OCI-M2 (cell line): ENCODE results near the gene ABHD3.
"Not testable (repeated sequence)": the region's sequence is repeated elsewhere in the genome, so short reads cannot be mapped to it uniquely, and the experiment has no call there.

Source experiments
- DNase-seq: peaks from one replicate; lab custom pipeline; 2025; ENCODE audit not compliant: unreplicated experiment; lab: John Stamatoyannopoulos, UW

The ABHD3 gene, protein sequence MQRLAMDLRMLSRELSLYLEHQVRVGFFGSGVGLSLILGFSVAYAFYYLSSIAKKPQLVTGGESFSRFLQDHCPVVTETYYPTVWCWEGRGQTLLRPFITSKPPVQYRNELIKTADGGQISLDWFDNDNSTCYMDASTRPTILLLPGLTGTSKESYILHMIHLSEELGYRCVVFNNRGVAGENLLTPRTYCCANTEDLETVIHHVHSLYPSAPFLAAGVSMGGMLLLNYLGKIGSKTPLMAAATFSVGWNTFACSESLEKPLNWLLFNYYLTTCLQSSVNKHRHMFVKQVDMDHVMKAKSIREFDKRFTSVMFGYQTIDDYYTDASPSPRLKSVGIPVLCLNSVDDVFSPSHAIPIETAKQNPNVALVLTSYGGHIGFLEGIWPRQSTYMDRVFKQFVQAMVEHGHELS

DNA sequence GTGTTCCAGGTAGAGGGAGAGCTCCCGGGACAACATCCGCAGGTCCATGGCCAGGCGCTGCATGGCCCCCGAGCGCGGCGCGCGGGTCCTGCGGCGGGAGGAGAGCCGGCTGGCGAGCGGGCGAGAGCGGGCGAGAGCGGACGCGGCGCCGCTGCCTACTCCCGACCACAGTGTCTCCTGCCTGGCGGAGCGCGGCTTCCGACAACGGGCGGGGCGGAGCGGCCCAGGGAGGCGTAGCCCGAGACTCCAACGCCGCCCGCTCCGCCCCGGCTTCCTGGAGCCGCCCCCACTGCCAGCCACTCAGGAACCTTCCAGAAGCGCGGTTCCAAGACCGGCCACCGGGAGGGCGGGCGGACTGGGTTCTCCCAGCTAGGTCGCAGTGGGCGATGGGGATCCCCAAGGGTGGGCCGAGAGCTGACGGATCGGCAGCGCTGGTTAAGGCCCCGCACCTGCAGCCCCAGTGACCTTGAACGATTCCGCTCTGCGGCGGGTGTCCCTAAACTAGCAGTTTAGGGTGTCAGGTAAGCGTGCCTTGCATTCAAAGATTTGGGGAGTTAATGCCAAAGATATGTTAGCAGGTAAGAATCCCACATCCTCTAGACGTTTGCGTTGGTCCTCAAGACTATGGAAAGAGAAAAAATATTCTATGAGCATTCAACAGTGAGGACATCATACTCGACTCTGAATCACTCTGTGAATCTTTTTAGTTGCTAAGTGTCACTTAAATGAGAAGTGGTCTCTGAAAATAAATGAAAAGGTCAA lies at the start of gene ABHD3:
Gene ABHD3 (minus strand): TSS at position 172 of the 762 bp plus-strand sequence. CDS start 109 bp downstream, at position 63.
- DNase-seq = peak; percentile 10

DNA sequence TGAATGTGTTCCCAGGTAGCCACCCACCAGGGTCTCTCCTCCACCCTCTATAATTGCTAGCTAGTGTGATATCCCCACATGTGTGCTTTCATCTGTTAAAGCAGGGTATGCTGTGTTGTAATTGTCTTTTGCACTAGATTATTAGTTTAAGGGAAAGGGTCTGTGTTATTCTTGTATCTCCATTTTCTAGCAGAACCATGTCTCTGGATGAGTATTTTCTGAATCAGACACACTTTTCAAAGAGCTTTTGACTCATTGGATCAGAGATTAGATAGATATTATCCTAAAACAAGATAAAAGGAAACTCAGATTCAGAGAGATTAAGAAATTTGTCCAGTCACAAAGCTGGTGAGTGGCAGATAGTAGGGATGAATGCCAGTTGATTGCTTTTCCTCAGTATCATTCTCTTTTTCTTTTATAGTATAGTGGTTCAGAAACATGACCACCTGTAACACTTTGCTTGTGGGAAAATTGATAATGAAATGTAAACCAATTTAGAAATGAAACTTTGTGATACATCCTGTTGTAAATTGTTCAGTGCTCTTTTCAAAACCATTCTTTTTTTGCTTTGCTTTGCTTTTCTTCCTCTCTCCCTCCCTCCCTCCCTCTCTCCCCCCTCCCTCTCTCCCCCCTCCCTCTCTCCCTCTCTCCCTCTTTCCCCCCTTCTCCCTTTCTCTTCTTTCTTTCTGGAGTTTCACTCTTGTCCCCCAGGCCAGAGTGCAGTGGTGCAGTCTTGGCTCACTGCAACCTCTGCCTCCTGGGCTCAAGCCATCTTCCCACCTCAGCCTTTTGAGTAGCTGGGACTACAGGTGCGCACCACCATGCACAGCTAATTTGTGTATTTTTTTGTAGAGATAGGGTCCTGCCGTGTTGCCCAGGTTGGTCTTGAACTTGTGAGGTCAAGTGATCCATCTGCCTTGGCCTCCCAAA lies 43.5 kb upstream of the ABHD3 start:
- DNase-seq = no peak

DNA sequence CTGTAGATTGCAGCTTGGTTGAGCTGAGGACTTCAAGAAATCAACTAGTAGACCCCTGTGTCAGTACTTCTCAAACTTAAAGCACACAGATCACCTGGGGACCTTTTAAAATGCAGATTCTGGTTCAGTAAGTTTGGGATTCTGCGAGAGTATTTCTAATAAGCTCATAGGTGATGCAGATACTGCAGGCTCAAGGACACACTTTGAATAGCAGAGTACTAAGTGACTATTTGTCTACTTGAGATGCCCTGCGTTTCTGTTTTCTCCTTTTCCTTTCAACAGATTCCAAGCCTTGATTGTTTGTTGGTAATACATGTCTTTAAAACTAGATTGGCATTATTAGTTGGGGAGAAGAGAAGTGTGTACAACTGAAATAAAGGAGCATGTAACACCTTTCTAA lies 42.7 kb upstream of the ABHD3 start:
- DNase-seq = no peak

DNA sequence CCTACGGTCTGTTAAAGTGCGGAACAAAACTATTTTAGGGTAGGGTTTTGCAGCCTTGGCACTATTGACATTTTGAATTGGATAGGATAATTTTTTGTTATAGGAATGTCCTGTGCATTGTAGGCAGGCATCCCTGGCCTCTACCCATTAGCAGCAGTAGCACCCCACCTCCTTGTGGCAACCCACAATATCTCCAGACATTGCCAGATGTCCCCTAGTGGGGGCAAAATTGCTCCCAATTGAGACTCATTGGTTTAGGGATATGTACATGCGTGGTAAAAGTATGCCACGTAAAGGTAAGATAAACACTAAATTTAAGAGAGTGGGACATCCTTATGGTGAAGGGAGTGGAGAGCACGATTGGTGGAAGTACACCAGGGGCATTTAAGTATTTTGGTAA lies 40.7 kb upstream of the ABHD3 start:
- DNase-seq = no peak

DNA sequence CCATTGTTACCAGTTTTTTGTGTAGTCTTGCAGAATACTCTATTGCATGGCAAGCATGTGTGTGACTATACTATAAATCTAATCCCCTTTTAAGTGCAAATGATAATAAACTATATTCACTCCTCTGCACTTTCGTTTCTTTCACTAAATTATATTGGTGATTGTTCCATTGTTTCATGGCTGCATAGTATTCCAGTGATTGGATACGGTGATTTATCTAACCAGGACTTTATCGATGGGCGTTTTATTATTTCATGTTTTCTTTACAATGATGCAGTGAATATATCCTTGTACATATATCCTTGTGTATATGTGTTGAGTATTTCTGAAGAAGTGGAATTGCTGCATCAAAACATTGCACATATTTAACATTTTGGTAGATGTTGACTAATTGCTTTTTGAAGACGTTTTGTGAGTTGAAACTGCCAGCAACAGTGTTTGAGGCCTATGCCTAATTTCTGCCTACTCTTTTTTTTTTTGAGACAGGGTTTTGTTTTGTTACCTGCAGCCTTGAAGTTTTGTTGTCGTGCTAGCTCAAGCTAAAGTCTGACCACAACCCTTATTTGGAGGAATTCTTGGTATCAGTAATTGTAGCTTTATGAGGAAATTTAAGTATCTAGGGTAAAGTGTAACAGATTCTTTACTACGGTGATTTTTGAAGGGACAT lies 38.7 kb upstream of the ABHD3 start:
- no peak for DNase-seq

DNA sequence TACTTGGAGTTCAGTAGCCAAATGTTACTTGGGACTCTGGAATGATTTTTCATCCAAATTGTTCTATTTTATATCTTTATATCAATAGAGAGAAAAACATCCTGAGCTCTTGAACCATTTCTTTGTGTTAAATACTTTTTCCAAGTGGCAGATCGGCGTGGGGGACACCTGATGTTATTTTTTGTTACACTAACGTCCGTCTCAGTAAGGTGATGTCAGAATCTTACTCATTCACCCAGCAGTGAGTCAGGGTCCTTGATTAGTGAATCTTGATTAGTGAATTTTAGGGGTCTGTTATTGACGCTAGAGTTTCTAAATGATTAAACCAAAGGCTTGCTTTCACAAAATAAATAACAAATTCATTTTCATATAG lies 37.7 kb upstream of the ABHD3 start:
- DNase-seq = no peak

DNA sequence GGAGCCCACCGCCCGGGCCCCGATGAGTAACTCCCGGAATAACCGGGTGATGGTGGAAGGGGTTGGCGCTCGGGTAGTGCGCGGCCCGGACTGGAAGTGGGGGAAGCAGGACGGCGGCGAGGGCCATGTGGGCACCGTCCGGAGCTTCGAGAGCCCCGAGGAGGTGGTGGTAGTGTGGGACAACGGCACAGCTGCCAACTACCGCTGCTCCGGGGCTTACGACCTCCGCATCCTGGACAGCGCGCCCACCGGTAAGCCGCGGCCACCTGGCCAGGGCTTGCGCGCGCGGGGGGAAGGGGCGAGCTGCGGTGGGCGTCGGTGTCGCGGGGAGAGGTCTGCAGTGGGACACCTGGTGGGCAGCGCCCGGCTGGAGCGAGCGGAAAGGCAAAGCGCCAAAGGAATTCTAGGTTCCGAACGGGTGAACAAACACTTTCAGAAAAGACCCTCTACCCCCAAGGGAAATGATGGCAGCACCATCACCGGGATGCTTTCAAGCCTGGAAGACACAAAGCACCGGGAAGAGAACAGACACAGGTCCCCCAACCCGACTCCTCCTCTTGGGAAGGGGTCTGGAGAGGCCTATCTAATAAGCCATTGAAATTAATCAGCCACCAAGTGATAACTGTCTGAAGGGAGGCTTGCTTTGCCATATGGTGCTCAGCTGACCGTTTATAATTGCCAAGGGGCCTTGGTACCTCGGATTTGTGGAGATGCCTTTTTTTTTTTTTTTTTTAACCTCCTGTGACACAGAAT lies 37.2 kb upstream of the ABHD3 start:
- no peak for DNase-seq

DNA sequence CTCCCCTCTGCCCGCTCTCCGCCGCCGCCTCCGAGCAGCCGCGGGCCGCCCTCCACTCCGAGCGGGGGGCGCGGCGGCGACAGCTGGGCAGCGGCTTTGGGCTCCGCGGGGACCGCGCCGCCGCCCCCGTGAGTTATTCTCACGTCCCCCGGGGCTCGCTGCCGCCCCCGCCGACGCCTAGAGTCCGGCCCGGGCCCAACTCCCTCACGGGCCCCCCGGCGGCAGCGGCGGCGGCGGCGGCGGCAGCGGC lies 36.7 kb upstream of the ABHD3 start:
- DNase-seq = no peak

DNA sequence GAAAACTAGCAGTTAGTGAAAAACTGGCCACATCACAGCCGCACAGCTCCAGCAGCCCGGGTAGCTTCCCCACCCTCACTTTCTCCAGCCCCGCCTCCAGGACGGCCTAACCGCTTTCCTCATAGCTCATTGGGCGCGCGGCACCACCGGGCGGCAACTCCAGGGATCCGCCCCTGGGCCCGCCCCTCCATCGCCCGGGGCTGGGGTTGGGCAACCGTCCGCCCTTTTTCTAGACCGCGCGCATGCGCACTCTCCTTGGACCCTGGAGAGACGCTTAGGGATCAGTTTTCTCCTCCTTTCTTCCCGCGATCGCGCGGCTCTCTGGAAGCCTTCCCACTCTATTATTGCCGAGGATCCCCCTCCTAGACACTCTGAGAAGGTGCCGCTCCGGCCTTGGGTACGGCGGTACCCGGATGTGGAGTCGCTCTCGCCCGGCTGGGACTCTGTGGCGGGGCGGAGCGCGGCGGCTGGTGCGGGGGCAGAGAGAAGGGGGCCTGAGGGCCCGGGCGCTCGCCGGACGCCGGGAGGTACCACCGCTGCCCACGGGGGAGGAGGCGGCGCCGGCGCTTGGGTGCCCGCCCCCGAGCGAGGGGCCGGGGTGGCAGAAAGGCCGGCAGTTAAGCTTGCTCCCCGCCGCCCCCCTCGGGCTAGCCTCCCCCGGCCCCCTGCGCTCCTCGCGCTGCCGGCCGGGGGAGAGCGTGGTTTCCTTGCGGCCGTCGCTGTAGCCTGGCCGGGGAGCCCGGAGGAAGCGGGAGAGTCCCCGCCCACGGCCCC lies 36.2 kb upstream of the ABHD3 start, which contains the start of gene MIB1:
Gene MIB1 (plus strand): TSS at position 255 of the 774 bp plus-strand sequence. CDS start 792 bp downstream, outside the sequence.
- peak; percentile 78 for DNase-seq

DNA sequence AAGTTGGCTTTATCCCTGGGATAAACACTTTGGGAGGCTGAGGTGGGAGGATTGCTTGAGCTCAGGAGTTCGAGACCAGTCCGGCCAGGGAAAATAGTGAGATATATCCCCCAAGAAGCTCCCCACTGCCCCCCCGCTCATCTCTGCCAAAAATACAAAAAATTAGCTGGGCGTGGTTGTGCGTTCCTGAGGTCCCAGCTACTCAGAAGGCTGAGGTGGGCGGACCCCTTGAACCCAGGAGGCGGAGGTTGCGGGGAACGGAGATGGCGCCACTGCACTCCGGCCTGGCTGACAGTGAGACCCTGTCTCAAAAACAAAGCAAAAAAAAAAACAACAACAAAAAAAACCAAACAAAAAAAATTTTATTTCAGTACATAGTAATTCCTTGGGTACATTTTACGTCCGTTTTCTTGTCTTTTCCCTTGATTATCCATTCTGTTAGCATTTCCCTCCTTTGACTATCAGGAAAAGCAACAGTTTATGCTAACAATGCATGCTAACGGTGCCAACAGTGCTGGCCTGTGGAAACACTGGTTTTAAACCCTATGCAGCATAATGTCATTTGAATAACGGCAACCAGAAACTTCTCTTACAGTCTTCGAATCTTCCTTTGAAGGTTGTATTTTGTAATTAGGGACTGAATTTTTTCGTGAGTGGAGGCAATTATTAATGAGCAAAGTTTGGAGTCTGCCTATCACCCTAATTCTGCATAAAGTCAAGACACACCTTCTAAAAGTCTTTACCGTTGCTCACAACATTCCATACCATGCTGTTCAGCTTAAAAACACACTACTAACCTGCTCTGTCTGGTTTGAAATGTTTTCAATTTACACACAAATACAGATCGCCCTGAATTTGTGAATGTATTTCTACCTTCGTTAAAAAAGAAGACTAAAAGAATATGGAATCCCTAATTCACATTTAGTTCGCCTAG lies 35.3 kb upstream of the ABHD3 start:
- DNase-seq = peak; percentile 14

DNA sequence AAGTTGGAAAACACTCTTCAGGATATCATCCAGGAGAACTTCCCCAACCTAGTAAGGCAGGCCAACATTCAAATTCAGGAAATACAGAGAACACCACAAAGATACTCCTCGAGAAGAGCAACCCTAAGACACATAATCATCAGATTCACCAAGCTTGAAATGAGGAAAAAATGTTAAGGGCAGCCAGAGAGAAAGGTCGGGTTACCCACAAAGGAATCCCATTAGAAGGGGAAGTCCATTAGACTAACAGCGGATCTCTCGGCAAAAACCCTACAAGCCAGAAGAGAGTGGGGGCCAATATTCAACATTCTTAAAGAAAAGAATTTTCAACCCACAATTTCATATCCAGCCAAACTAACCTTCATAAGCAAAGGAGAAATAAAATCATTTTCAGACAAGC lies 32.4 kb upstream of the ABHD3 start:
- not testable (repeated sequence) for DNase-seq

DNA sequence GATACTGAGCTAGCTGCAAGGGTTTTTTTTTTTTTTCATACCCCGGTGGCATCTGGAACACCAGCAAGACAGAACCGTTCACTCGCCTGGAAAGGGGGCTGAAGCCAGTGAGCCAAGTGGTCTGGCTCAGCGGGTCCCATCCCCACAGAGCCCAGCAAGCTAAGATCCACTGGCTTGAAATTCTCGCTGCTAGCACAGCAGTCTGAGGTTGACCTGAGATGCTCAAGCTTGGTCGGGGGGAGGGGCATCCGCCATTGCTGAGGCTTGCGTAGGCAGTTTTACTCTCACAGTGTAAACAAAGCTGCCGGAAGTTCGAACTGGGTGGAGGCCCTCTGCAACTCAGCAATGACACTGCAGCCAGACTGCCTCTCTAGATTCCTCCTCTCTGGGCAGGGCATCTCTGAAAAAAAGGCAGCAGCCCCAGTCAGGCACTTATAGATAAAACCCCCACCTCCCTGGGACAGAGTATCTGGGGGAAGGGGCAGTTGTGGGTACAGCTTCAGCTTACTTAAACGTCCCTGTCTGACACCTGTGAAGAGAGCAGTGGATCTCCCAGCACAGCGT lies 31.0 kb upstream of the ABHD3 start:
- no peak for DNase-seq

DNA sequence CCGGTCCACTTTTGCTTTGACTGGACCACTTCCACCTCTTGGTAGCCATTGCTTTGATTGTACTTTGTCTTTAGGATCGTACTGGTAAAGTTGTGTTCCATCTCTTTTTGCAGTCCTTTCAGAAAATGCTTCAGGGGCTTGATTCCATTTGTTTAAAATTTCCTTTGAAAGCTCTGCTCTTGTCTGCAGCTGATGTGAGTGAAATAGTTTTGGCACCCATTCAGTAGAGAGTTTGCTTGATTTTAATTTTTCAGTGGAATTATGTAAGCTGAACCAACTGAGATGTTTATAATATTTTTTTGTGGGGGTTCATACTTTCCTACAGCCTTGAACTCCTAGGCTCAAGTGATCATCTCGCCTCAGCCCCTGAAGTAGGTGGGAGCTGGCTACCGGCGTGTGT lies 28.4 kb upstream of the ABHD3 start:
- no peak for DNase-seq

DNA sequence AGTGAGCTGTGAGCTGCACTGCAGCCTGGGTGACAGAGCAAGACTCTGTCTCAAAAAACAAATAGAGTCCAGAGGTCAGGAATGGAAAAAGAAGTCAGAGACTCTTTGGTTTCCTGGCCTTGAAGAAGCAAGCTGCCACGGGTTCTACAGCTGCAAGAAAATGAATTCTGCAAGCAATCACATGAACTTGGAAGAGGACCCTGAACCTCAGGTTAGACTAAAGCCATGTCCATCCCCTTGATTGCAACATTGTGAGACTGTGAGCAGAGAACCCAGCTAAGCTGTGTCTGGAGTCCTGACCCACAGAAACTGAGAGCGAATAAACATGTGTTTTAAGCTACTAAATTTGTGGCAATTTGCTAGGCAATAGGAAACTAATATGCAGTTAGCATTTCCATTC lies 23.1 kb upstream of the ABHD3 start:
- DNase-seq = no peak

DNA sequence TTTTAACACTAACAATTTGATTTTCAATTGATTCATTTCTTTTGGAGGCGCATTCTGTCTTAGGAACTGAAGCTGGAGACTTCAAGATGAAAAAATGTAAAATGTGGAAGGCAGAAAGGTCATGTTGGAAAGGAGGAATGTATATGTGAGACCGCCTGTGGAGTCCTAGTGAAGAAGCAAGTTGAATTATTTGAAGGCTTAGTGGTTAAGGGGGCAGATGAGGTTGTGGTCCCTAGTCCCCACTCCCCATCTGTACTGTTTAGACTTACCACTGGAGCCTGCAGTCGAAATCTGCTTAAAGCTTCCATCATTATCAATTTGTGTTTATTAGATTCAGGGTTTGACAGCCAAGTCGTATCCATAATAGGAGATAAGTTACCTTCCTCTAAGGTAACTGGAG lies 20.6 kb upstream of the ABHD3 start:
- DNase-seq = no peak

DNA sequence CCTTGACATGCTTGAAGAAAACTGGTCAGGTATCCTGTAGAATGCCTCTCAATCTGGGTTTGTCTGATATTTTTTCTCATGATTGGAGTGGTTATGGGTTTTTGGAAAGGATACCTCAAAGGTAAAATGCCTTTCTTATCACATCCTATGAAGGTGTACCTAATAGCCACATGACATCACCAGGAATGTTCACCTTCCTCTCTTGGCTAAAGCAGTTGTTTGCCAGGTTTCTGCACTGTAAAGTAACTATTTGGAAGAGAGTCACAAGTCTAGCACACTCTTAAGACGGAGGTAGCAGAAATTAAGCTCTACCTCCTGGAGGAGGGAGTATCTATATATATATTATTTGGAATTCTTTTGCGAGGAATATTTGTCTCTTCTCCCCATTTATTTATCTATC lies 18.1 kb upstream of the ABHD3 start:
- DNase-seq = no peak

DNA sequence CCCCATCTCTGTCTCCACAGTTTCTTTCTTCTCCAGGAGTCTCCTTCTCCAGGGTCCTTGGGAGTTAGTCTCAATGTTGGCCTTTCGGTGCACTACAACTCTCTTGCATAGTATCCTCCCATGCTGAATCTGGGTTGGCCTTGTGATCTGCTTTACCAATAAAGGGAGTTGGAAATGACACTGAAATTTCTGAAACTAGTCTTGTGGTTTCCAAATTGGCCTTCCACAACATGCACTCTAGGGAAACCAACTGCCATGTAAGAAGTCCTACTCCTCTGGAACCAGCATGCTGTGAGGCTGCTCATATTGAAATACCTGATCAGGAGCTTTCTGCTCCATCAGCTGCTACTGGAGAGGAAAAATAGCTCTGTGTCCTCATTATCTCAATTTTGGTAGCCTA lies 9.9 kb upstream of the ABHD3 start:
- no peak for DNase-seq

DNA sequence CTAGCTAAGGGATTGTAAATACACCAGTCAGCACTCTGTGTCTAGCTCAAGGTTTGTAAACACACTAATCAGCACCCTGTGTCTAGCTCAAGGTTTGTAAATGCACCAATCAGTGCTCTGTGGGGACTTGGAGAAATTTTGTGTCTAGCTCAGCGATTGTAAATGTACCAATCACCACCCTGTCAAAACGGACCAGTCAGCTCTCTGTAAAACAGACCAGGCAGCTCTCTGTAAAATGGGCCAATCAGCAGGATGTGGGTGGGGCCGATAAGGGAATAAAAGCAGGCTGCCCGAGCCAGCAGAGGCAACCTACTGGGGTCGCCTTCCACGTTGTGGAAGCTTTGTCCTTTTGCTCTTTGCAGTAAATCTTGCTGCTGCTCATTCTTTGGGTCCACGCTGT lies 2.6 kb upstream of the ABHD3 start:
- not testable (repeated sequence) for DNase-seq
